Suprapubic skin (tissue), 4 donors: ENCODE results near the gene TRNT1. TPM values are rescaled to one million over a fixed set of nuclear protein-coding genes. Genes with fewer than 3 reads are reported as not detected.
A peak's percentile ranks its signal among the peaks of the same experiment; 100 is the strongest.

Experiments
- DNase-seq, 2 donors: peaks; one replicate each; pipeline ENCODE4 v3.0.0-alpha.2; 2019; ENCODE audit warnings: low spot score in 2 of 2
- H3K27ac ChIP-seq: fragments of 200-600 bp; sonication (generic); one replicate; pipeline ENCODE4 v1.5.1; 2019
- H3K27me3 ChIP-seq: fragments of 200-600 bp; sonication (generic); one replicate; pipeline ENCODE4 v1.5.1; 2019
- H3K36me3 ChIP-seq: fragments of 200-600 bp; sonication (generic); one replicate; pipeline ENCODE4 v1.5.1; 2019
- H3K4me1 ChIP-seq: fragments of 200-600 bp; sonication (generic); one replicate; pipeline ENCODE4 v1.5.1; 2019
- H3K4me3 ChIP-seq: fragments of 200-600 bp; sonication (generic); one replicate; pipeline ENCODE4 v1.5.1; 2019; ENCODE audit warnings: mild to moderate bottlenecking
- H3K9me3 ChIP-seq: fragments of 200-600 bp; sonication (generic); one replicate; pipeline ENCODE4 v1.5.1; 2019
- EP300 ChIP-seq: sonication (generic); formaldehyde crosslinking; IDR thresholded peaks from one replicate; pipeline ENCODE4 v1.6.1; 2017; ENCODE audit warnings: antibody characterized with exemption
- POLR2A ChIP-seq, 2 donors: fragments of 450-650 bp; IDR thresholded peaks; one replicate each; pipeline ENCODE4 v1.6.1; 2017; ENCODE audit warnings: antibody characterized with exemption in 2 of 2, mild to moderate bottlenecking in 2 of 2, moderate library complexity in 2 of 2
- POLR2AphosphoS5 ChIP-seq, 3 donors: sonication (generic); formaldehyde crosslinking; IDR thresholded peaks; one replicate each; pipeline ENCODE4 v1.6.1; 2017; ENCODE audit warnings: antibody characterized with exemption in 3 of 3
- WGBS: methylation state at CpG from one replicate; pipeline ENCODE4 v1.1.5; 2018; 5-methylcytosine and 5-hydroxymethylcytosine counted together
- total RNA-seq, 4 donors: library from RNA; depleted of rRNA; stranded (reverse); fragments of >200 nt; gene quantifications; one replicate each; pipeline ENCODE4 v1.1.0, GENCODE V29; 2016
- TF ChIP-seq, protein P1 (sequence below), 2 donors: fragments of 200-600 bp in 1 of 2; fragments of 450-650 bp in 1 of 2; sonication (generic) in 1 of 2; IDR thresholded peaks; one replicate each; pipeline ENCODE4 v1.5.1; 2016 to 2019; ENCODE audit warnings: antibody characterized with exemption in 2 of 2, mild to moderate bottlenecking in 1 of 2, moderate library complexity in 1 of 2

Gene TRNT1
- total RNA-seq, 4 donors from 2014 or later, result 9.9 to 28.1 (median 13.4) TPM

DNA sequence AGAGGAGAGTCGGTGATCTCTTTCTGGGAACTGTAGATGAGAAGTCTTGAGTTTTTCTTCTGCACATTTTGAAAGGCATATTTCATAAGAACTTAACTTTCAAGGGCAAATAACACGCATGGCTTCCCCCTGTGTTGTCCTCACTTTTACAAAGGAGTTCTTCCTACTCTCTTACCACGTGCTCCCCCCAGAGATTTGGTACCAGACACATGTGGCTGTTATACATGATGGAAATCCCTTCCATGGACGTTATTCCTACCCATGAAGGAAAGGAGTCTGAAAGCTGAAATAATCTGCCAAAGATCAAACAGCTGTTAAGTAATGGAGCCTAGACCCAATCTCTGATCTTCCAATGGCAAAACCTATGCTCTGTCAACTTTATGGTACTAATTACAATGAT is 20.9 kb upstream of the TRNT1 start:
- no peak for DNase-seq
- H3K27me3 ChIP-seq, result no peaks in the 10 kb centered on the region
- H3K36me3 ChIP-seq, result no peaks in the 10 kb centered on the region
- H3K9me3 ChIP-seq, result no peaks in the 10 kb centered on the region
- TF ChIP-seq POLR2A (IDR thresholded peaks at IDR 0.05) (no peak), EP300 (no peak), POLR2AphosphoS5 (IDR thresholded peaks at IDR 0.05) (no peak)
- TF ChIP-seq, protein P1, sequence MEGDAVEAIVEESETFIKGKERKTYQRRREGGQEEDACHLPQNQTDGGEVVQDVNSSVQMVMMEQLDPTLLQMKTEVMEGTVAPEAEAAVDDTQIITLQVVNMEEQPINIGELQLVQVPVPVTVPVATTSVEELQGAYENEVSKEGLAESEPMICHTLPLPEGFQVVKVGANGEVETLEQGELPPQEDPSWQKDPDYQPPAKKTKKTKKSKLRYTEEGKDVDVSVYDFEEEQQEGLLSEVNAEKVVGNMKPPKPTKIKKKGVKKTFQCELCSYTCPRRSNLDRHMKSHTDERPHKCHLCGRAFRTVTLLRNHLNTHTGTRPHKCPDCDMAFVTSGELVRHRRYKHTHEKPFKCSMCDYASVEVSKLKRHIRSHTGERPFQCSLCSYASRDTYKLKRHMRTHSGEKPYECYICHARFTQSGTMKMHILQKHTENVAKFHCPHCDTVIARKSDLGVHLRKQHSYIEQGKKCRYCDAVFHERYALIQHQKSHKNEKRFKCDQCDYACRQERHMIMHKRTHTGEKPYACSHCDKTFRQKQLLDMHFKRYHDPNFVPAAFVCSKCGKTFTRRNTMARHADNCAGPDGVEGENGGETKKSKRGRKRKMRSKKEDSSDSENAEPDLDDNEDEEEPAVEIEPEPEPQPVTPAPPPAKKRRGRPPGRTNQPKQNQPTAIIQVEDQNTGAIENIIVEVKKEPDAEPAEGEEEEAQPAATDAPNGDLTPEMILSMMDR (IDR thresholded peaks at IDR 0.05), result no peak
- H3K4me1 ChIP-seq, result no peaks in the 10 kb centered on the region
- 57% methylated on average over 4 of the region's 4 CpGs for WGBS
- H3K27ac ChIP-seq, result no peak overlapping the region
- no peak overlapping the region for H3K4me3 ChIP-seq

DNA sequence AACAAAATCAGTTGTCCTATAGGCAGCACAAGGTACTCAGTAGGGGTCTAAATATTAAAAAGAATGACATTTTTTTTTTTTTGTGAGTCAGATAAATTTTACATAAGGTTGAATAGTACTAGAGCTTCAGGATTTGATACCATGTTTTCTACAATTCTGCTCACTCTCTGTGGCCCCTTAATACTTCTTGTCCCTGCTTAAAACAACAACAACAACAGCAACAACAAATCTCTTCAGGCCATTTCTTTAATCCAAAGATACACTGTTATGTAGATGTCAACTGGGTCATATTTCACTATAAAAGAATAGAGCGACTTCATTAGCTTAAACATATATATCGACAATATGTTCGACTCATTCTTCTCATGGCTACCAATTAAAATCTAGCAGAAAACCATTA is 19.6 kb upstream of the TRNT1 start:
- TF ChIP-seq EP300, result no peak
- TF ChIP-seq POLR2A (IDR thresholded peaks at IDR 0.05), result no peak
- TF ChIP-seq, protein P1 (IDR thresholded peaks at IDR 0.05), result no peak
- TF ChIP-seq POLR2AphosphoS5 (IDR thresholded peaks at IDR 0.05), result no peak
- no peak overlapping the region for H3K4me3 ChIP-seq
- no peaks in the 10 kb centered on the region for H3K4me1 ChIP-seq
- no peak for DNase-seq
- no peaks in the 10 kb centered on the region for H3K27me3 ChIP-seq
- WGBS, result 95% methylated on average over 3 of the region's 3 CpGs
- no peaks in the 10 kb centered on the region for H3K9me3 ChIP-seq
- H3K36me3 ChIP-seq, result no peaks in the 10 kb centered on the region
- no peak overlapping the region for H3K27ac ChIP-seq

DNA sequence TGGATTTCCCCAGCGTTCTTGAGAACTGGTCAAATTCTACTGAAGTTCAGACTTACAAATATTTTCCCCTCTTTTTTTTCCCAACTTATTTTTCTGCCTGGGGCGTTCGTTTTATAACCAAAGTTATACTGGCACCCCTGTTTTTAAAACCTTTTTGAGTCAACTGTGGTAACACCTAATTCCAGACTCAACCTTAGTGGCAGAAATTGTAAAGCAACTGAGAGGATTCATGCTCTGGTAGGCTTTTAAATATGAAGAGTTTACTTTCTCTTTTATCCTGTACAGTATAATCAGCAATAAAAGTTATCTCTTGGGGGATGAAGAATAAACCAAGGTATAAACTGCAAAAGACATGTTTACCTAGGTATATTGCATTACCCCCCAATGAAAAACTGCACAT is 18.9 kb upstream of the TRNT1 start:
- 77% methylated on average over 3 of the region's 3 CpGs for WGBS
- no peak overlapping the region for H3K4me3 ChIP-seq
- H3K9me3 ChIP-seq, result no peaks in the 10 kb centered on the region
- no peaks in the 10 kb centered on the region for H3K27me3 ChIP-seq
- no peak for DNase-seq
- no peak for TF ChIP-seq EP300
- no peak for TF ChIP-seq POLR2A (IDR thresholded peaks at IDR 0.05)
- no peak for TF ChIP-seq POLR2AphosphoS5 (IDR thresholded peaks at IDR 0.05)
- TF ChIP-seq, protein P1 (IDR thresholded peaks at IDR 0.05), result no peak
- H3K36me3 ChIP-seq, result no peaks in the 10 kb centered on the region
- H3K4me1 ChIP-seq, result no peaks in the 10 kb centered on the region
- no peak overlapping the region for H3K27ac ChIP-seq

DNA sequence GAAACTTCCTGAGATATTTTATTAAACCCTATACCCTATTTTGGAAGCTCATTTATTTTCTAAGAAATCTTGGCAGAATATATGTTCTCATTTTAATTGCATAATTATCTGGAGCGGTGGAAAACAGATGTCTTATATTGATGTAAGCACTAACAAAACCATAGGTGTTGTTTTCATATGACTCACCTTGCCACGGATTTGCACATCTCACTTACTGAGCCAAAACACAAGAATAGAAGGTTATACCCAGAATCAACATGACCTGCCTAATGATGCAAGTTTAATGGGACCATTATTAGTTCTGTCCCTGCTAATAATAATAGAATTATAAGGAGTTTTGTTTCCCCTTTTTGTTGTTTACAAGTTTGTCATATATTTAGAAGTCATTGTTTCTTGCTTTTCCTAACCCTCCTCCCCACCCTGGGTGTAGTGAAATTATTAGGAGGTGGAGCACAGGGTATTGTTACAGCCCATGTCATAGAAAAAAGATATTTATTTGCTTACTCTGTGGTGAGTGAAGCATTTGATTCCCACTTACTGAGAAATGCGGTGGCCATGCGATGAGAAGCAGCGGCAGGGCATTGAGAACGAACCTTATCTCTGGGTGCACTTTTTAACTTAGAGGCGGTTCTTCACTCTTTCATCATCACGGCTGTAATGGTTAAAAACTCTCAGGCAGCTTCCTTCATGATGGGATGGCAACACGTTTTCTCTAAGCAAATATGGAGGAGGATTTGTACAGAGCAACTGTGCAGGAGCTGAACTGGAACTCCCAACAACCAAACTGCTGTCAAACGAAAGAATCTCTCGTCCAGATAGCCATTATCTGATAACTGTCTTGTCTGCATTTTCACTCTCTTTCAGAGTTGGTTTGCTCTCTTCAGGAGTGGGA is 17.1 kb upstream of the TRNT1 start:
- TF ChIP-seq, protein P1 (IDR thresholded peaks at IDR 0.05), result no peak
- no peak for TF ChIP-seq POLR2A (IDR thresholded peaks at IDR 0.05)
- no peak for TF ChIP-seq POLR2AphosphoS5 (IDR thresholded peaks at IDR 0.05)
- no peak for TF ChIP-seq EP300
- no peak for DNase-seq
- Histone ChIP-seq H3K36me3 (no peaks in the 10 kb centered on the region), H3K27ac (no peak overlapping the region), H3K27me3 (no peaks in the 10 kb centered on the region), H3K4me1 (no peaks in the 10 kb centered on the region), H3K4me3 (no peak overlapping the region), H3K9me3 (no peaks in the 10 kb centered on the region)
- 60% methylated on average over 11 of the region's 11 CpGs for WGBS

DNA sequence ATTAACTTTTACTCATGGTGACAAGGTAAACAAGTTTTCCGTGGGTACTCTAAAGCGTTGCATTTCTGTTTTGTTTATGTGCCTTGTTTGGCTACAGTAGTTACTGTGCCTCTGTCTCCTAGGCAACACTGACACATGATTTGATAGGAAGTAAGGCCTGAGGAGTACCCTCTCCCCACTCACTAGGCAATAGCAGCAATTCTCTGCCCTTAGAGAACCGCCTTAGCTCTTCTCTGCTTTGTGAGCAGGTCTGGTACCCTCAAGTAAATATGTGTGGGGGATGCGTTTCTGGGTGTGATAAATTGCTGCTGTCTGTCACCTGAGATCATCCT is 16.5 kb upstream of the TRNT1 start, which contains the start of gene IL5RA:
Gene IL5RA, minus strand, starts transcription at position 76 of the 332 bp plus-strand sequence. CDS start 5,390 bp downstream, outside the sequence.
- Histone ChIP-seq H3K9me3 (no peaks in the 10 kb centered on the region), H3K36me3 (no peaks in the 10 kb centered on the region), H3K4me1 (no peaks in the 10 kb centered on the region), H3K4me3 (no peak within 1 kb of the TSS), H3K27ac (no peak within 1 kb of the TSS), H3K27me3 (no peaks in the 10 kb centered on the region)
- no peak for DNase-seq
- 39% methylated on average over 4 of the region's 4 CpGs for WGBS
- TF ChIP-seq, protein P1 (IDR thresholded peaks at IDR 0.05), result no peak
- TF ChIP-seq POLR2A (IDR thresholded peaks at IDR 0.05), result peak in 1 of 2 donors; percentile 6
